HG03135 (cell line): Measurements from ENCODE around the gene STRBP.

Experiments used
- ATAC-seq: cut with Tn5 transposase; IDR thresholded peaks from one replicate; pipeline ENCODE4 v1.9.1; 2021; ENCODE audit warnings: mild to moderate bottlenecking, moderate library complexity; ENCODE audit not compliant: unreplicated experiment

STRBP gene

DNA sequence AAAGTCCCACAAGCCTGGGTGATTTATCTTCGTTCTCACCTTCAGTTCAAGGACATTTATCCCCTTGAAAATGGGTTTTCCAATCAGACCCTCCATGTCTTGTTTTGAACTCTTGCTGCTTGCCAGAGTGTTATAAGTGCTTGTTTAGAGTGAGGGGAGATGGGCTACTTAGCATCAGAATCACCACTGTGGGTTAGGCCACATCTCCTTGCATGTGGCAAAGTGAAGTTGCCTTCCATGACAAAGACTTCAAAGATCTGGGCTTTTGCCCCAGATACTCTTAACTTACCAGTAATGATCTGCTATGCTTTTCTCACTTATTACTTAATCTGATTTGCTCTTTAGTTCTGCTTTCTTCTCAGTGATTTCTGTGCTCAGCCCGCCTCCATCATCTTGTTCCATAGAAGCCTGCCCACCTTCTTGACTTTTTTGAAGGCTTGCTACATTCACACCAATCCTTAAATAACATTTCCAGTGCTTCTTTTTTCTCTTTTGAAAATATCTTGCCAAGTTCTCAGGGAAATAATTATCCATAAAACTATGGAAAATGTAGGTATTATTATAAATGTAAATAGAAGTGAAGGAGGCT lies 195.9 kb downstream of the STRBP start:
- ATAC-seq = no peak
